ENCODE data around the gene PLTP. TPM values are rescaled to one million over a fixed set of nuclear protein-coding genes. Genes with fewer than 3 reads are reported as not detected.

PLTP gene
- total RNA-seq, 1 experiment from 2014 or later, result 2.1 TPM

DNA sequence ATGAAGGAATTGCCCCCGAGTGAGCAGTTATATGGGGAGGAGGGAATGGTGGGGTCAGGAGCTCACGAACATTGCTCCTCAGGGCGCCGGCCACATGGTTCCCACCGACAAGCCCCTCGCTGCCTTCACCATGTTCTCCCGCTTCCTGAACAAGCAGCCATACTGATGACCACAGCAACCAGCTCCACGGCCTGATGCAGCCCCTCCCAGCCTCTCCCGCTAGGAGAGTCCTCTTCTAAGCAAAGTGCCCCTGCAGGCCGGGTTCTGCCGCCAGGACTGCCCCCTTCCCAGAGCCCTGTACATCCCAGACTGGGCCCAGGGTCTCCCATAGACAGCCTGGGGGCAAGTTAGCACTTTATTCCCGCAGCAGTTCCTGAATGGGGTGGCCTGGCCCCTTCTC lies 13.7 kb downstream of the PLTP start:
- DNase-seq (ENCODE audit: low spot score), result no peak

DNA sequence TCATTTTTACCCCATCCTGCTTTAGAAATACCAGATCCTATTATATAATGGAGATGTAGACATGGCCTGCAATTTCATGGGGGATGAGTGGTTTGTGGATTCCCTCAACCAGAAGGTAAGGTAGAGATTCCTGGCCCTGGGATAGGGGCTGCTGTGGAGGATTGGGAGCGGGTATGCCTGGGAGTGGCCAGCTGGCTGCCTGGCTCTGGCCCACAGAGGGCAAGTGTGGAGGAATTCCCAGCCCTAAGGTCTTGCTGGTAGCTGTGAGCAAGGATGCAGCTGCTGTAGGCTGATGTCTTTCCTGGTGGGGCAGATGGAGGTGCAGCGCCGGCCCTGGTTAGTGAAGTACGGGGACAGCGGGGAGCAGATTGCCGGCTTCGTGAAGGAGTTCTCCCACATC lies 14.3 kb downstream of the PLTP start:
- DNase-seq (ENCODE audit: low spot score), result no peak

DNA sequence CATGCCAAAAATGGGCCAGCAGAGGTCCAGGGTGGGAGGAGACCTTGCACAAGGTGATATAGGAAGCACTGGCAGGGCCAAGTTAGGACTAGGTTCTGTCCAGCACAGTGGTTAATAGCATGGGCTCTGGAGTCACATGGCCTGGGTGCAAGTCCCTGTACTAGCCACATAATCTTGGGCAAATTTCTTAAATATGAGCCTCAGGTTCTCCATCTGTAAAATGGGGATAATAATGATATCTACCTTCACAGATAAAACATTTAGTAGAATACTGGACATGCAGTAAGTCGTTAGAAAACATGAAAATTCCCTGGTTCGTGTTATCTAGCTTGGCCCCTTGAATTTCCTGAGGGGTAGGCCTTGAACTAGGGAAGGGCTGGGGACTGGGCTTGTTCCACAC lies 14.7 kb downstream of the PLTP start:
- no peak for DNase-seq (ENCODE audit: low spot score)

DNA sequence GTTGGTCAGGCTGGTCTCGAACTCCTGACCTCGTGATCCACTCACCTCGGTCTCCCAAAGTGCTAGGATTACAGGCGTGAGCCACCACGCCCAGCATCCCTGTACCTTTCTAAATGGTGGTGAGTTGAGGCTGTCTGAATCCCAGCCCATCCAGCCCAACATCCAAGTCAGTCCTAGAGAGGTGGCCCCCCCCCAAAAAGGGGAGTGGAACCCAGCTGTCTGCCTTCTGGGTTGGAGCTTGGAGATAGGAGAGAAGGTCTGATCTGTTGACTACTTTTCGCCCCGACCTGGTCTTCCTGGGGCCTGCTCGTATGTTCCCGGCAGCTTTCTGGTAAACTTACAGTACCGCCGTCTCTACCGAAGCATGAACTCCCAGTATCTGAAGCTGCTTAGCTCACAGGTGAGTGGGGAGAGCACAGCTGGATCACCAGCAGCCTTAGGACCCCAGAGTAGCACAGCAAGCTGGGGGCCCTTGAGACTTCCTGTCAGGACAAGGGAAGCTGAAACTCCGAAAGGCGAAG lies 15.3 kb downstream of the PLTP start:
- no peak for DNase-seq (ENCODE audit: low spot score)

DNA sequence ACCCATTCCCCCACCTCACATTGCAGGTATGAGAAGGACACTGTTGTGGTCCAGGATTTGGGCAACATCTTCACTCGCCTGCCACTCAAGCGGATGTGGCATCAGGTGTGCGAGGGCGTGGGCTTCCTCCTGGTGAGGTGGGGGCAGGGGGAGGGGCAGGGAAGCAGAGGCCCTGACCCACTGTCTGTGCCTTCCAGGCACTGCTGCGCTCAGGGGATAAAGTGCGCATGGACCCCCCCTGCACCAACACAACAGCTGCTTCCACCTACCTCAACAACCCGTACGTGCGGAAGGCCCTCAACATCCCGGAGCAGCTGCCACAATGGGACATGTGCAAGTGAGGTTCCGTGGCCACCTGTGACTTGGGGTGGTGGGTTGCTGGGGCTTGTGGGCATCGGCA lies 17.2 kb downstream of the PLTP start:
- no peak for DNase-seq (ENCODE audit: low spot score)

DNA sequence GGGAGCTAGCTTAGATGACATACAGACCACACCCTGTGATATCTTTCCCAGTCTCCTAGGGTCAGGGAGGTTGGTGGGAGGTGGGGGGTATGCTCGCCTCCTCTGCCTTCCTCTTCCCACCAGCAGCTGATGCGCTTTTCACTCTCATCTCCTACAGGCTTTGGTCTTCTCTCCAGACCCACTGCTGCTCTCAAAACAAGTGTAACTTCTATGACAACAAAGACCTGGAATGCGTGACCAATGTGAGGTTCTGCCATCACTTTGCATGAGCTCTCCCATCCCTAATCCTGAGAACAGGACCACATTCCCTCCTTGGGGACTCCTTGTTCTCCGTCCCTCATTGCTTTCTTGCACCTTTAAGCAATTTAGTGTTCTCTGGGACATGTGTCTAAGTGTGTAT lies 18.1 kb downstream of the PLTP start:
- DNase-seq (ENCODE audit: low spot score), result no peak

DNA sequence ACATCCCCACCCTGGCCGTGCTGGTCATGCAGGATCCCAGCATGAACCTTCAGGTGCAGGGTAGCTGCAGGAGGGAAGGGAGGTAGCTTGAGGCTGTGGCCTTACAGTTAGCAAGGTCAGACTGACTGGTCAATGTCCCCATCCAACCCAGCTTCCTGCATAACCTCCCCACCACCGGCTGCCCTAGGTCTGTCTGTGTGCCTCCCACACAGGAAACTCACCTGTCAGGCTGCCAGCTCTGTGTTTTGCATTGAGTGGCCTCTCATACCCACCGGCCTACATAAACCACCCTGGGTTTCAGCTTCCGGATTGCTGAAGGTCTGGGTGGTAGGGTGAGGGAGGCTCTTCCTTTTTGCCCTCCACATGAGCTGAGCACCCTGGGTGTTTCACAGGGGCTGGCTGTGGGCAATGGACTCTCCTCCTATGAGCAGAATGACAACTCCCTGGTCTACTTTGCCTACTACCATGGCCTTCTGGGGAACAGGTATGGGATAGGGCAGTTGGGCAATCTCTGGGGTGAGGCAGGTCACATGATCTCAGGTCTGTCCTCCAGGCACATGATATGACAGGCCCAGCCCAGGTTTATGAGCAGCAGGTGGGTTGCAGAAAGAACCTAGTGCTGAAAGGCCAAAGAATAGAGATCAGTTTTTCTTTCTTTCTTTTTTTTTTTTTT lies 19.0 kb downstream of the PLTP start:
- DNase-seq (ENCODE audit: low spot score), result no peak

DNA sequence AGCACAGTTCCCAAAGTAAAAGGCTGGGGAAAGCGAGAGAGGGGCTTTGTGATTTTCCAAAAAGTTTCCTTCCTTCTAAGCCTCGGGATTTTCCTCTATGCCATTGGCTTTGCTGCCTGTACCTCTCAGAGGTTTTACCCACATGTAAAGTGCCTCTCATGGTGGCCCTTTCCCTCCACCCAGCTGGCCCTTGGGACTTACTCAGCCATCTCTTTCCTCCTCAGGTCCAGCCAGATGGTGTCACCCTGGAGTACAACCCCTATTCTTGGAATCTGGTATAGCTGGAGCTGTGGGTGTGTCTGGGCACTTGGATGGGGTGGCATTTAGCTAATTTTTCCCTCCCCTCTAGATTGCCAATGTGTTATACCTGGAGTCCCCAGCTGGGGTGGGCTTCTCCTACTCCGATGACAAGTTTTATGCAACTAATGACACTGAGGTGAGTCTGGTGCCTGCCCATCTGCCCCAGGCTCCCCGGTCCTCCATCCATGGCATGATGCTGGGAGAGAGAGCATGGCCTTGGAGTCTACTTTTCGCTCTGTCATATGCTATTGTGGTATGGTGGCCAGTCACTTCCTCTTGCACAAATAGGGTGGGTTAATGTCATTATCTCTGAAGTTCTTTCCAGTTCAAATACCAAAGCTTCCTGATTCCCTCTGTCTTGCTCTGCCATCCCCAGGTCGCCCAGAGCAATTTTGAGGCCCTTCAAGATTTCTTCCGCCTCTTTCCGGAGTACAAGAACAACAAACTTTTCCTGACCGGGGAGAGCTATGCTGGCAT lies 19.7 kb downstream of the PLTP start:
- DNase-seq (ENCODE audit: low spot score), result peak; percentile 35

DNA sequence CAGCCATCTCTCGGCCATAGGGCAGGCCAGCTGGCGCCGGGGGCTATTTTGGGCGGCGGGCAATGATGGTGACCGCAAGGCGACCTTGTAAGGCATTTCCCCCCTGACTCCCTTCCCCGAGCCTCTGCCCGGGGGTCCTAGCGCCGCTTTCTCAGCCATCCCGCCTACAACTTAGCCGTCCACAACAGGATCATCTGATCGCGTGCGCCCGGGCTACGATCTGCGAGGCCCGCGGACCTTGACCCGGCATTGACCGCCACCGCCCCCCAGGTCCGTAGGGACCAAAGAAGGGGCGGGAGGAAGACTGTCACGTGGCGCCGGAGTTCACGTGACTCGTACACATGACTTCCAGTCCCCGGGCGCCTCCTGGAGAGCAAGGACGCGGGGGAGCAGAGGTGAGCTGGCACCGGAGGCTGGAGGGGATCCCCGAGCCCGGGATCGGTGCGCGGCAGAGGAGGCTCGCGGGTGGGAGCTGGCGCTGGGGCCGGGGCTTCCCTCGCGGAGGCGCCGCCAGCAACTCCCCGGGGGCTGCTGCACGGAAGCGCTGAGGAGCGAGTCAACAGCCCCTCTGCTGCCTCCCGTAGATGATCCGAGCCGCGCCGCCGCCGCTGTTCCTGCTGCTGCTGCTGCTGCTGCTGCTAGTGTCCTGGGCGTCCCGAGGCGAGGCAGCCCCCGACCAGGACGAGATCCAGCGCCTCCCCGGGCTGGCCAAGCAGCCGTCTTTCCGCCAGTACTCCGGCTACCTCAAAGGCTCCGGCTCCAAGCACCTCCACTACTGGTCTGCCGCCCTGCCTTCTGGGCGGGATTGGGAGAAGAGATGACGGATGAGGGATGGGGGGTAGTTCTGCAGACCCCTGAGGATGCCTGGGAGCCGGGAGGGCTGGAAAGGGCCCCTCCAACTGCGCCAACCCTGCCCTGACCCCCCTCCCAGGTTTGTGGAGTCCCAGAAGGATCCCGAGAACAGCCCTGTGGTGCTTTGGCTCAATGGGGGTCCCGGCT lies 20.7 kb downstream of the PLTP start, which contains the start of the genes CTSA and NEURL2:
TSS of gene CTSA (plus strand) at position 351 of the 999 bp plus-strand sequence. CDS start at position 585, 234 bp downstream.
TSS of gene NEURL2 (minus strand) at position 224 of the 999 bp plus-strand sequence. CDS start at position 7, 217 bp downstream.
- DNase-seq (ENCODE audit: low spot score), result peak; percentile 87

DNA sequence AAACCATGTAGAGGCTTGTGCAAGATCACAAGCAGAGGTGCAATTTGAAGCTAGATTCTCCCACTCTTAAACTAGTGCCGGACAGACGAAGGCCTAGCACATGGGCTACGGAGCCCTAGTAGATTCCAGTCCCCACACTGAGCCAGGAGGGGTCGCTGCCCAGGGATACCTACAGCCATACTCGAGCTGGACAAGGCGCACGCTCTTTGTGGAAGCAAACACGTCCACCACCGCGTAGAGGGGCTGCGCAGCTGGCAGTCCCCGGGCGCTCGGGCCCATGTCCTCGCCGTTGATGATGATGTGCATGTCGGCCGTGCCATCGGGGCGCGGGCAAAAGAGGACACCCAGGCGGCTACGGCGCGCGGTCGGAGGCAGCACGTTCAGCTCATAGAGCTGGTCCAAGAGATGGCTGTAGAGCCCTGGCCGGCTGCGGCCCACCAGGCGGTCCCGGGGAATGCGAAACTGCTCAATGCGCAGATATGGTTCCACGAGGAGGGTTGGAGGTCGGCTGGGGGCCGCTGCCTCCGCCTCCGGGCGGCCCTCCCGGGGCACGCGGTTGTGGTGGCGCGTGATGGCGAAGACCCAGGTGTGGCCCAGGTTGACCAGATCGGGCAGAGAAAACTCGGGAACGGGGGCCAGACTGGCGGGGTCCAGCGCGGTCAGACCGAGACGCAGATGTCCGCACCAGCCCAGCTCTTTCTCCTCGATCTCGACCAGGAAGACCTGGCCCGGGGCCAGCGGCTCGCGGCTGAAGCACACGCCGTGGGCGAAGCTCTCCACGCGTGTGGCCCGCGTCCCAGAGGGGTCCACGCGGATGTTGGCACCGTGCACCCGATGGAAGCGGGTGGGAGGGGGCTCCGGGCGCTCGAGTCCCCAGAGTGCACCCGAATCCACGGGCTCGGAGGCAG lies 21.6 kb downstream of the PLTP start:
- DNase-seq (ENCODE audit: low spot score), result no peak

DNA sequence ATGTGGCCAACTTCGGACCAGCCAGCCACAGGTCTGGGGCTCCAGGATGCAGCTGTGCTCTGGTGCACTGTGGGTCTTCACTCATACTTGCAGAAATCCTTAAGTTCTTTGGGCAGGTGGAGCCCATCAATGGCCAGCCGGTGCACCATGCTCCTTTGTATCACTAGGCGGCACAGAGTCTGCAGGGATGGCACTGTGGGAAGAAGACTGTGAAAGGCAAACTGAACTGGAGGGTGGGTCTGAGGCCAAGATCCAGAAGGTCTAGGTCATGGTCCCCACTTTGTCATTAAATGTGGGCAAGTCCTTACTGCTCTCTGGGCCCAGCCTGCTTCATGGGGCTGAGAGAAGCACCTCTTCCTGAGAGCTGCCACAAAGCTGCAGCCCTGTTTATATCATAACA lies 23.3 kb downstream of the PLTP start:
- DNase-seq (ENCODE audit: low spot score), result no peak

DNA sequence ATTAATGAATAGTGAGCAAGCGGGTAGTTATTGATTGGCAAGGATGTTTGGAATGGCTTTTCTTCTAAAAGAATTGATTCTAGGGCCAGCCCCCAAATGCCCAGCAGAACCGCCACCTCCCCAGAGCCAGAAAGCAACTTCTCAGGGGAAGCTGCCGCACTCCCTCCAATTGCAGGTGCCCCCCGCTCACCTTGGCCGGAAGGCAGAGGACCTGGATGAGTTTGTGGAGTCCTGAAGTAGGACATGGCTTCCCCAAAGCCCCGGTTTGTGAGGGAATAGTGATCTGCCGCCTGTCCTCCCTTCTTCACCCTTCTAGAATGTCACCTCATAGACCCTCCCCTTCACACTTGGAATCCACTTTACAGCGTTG lies 24.6 kb downstream of the PLTP start, which contains the start of gene SPATA25:
TSS of gene SPATA25 (minus strand) at position 277 of the 370 bp plus-strand sequence. CDS start at position 245, 32 bp downstream.
- DNase-seq (ENCODE audit: low spot score), result no peak

DNA sequence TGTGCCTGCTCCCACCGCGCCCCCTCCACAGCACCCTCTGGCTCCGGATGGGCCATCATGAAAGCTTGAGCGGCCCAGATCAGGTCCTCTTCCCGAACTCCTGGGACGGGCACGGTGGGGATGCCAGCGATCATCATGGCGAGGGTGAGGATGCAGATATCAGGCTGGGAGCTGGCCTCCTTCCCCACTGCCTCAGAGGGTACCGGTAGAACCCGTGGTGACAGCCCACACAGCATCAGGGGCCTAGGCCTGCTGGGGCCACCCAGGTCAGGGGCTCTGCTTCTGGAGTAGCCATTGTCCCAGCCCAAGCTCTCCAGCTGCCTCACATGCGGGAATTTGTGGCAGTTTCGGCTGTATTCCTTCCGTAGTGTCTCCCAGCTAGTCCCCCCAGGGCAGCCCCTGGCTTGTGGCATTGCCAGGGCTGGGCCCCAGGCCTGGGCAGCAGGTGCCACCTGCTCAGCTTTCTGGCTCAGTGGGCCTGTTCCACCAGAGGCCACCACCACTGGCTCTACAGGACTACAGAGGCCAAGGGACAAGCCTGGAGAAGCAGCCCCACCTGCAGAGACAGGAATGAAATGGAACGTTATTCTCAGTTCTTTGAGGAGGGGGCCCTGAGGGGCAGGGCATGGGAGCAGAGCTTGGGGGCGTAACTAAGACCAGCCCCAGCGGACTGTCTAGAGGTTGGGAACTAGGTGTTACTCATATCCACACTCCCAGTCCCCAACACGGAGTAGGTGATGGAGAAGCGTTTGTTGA lies 25.2 kb downstream of the PLTP start:
- no peak for DNase-seq (ENCODE audit: low spot score)

DNA sequence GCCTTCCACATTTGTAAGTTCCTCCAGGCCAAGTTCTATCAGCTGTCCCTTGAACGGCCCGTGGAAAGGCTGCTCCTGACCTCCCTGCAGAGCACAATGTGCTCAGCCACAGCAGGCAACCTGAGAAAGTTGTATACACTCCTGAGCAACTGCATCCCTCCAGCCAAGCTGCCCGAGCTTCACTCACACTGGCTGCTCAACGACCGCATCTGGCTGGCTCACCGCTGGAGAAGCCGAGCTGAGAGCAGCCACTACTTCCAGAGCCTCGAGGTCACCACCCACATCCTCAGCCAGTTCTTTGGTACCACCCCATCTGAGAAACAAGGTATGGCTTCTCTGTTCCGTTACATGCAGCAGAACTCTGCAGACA lies 28.9 kb downstream of the PLTP start:
- no peak for DNase-seq (ENCODE audit: low spot score)

DNA sequence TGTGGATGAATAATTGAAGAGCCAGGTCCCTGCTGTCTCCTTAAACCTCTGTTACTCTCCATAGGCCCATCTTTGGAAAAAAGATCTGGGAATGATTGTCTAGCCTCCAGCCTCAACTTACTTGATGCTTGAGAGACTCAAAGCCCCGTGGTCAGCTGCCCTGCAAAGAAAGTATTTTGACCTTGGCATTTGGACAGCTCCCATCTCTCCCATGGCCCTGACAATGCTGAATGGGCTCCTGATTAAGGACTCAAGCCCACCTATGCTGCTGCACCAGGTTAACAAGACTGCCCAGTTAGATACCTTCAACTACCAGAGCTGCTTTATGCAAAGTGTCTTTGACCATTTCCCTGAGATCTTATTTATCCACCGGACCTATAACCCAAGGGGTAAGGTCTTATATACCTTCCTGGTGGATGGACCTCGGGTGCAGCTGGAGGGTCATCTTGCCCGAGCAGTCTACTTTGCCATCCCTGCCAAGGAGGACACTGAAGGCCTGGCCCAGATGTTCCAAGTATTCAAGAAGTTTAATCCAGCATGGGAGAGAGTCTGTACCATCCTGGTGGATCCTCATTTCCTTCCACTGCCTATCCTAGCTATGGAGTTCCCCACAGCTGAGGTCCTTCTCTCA lies 29.4 kb downstream of the PLTP start:
- DNase-seq (ENCODE audit: low spot score), result no peak

DNA sequence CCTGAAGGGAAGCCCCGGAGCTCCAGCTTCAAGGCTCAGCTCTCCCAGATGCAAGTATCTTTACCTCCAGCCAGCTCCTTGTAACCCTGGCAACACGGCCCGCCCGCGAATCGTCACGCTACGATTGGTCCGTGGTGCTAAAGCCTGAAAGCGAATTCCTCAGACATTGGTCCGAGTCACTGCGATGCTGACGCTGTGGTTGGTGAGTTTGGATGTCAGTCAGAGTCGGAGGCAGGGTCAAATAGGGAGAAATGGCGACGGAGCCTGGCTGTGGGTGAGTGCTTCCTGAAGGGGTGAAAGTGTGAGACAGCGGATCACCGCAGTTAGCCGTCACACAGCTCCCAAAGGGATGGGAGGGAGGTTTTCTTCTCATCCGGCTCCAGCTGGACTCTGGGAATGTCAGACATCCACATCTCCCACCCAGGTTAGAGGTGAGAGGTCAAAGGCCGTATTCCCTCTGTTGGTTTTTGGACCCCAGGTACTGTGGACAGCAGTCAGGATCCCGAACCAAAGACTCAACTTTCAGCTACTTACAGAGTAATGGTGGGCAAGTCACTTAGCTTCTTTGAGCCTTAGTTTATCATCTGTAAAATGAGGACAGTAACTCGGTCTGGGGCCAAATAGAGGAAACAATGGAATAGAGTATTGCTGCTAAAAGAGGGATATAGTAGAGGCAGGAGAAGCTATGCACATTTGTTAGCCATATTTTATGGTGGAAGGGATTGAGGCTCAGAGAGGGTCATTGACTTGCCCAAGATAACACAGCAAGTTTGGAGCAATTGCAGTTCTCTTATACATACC lies 30.8 kb downstream of the PLTP start, which contains the start of gene ZSWIM1:
TSS of gene ZSWIM1 (plus strand) at position 240 of the 801 bp plus-strand sequence. CDS start 1,366 bp downstream, outside the sequence.
- DNase-seq (ENCODE audit: low spot score), result peak; percentile 98

DNA sequence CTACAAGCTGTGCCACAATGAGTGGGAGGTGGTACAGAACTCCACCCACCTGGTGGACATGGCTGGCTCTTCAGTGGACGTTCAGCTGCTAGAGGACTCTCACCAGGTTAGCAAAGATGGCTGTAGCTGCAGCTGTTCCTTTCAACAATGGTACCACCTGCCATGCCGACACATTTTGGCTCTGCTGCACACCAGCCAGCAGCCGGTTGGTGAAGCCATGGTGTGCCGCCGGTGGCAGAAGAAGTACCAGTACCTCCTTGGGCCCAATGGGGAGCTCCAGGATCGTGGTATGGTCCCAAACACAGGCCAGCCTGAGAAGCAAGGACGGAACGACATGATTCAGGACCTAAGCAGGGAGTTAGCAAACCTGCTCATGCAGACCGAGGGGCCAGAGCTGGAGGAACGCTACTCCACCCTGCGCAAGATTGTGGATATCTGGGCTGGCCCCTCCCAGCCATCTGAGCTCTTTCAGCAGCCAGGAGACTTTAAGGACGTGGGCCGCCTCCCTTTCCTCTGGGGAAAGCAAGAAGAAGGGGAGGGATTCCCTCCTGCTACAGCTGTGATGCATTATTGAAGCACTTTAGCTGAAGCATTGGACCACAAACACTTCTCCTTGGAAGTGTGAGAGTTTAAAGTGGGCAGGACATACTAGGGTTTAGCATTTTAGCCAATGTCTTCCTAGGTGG lies 33.7 kb downstream of the PLTP start:
- no peak for DNase-seq (ENCODE audit: low spot score)

DNA sequence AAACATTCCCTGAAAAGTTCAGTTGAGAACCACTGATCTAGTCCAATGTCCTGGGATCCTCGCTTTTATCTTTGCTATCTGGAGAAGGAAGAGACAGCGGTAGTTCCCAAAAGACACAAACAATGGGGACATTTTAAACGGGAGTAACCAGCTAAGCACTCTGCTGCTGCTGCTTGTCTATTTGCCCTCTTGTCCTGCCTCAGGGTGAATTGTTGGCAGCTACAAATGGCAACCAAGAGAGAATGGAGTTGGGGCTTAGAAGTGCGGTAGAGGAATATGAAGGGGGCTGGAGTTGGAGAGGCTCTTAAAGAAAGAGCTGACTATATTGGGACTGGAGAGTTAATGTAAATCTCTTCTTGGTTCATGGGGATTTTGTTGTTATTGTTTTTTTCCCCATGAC lies 37.4 kb downstream of the PLTP start:
- no peak for DNase-seq (ENCODE audit: low spot score)

All from A172 (cell line).